ENCODE results near the gene NEK11.

DNA sequence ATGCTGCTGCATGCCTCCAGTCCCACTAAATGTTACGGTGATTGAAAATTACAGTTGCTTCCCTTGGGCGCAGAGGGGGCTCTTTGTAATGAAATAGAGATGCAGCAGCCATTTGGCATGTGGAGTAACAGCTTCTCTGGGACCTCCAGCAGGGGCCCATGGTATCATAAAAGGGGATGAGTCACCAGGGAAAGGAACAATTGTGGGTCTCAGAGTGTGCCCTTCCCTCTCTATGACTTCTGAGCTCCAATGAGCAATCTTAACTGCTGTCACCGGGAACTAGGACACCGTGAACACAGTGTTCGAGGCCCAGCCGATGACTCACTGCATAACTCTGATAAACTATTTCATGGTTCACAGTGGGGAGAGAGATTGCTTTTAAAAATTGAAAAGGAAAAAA, 190.1 kb downstream of the NEK11 start:
- TF ChIP-seq SP1 (IDR thresholded peaks at IDR 0.05) (no peak), FOXA1 (IDR thresholded peaks at IDR 0.05) (no peak), FOXK2 (IDR thresholded peaks at IDR 0.05) (no peak), CTBP1 (IDR thresholded peaks at IDR 0.05; ENCODE audit: borderline replicate concordance) (no peak), LEF1 (IDR thresholded peaks at IDR 0.05; ENCODE audit: borderline replicate concordance) (no peak), ZNF384 (IDR thresholded peaks at IDR 0.05) (no peak), BHLHE40 (IDR thresholded peaks at IDR 0.05; ENCODE audit: borderline replicate concordance) (no peak), TARDBP (IDR thresholded peaks at IDR 0.05) (no peak), FOXM1 (IDR thresholded peaks at IDR 0.05; ENCODE audit: borderline replicate concordance) (no peak)

All from HEK293T (cell line).